Thymus (tissue), 11 donors: Measurements from ENCODE around the gene FBXO24. TPM values are rescaled to one million over a fixed set of nuclear protein-coding genes. Genes with fewer than 3 reads are reported as not detected.

Experiments
- DNase-seq, 9 donors: peaks; one replicate each; pipeline ENCODE4 v3.0.0-alpha.2; 2013; ENCODE audit warnings: low spot score in 9 of 9, low read depth in 6 of 9, missing footprints in 1 of 9
- H3K27ac ChIP-seq, 2 donors: one replicate each; pipeline ENCODE4 v1.5.1; 2013; ENCODE audit warnings: control low read depth in 1 of 2, low read depth in 1 of 2, low read length in 1 of 2, mild to moderate bottlenecking in 1 of 2, moderate library complexity in 1 of 2
- H3K27me3 ChIP-seq, 2 donors: one replicate each; pipeline ENCODE4 v1.5.1; 2013; ENCODE audit warnings: low read length in 1 of 2; ENCODE audit not compliant: control insufficient read depth in 2 of 2, insufficient read depth in 1 of 2
- H3K36me3 ChIP-seq, 2 donors: one replicate each; pipeline ENCODE4 v1.5.1; 2013; ENCODE audit warnings: low read length in 1 of 2, mild to moderate bottlenecking in 1 of 2, moderate library complexity in 1 of 2; ENCODE audit not compliant: control insufficient read depth in 2 of 2, insufficient read depth in 2 of 2
- H3K4me1 ChIP-seq, 2 donors: one replicate each; pipeline ENCODE4 v1.5.1; 2013; ENCODE audit warnings: low read length in 2 of 2; ENCODE audit not compliant: control insufficient read depth in 2 of 2, insufficient read depth in 2 of 2
- H3K4me3 ChIP-seq, 2 donors: one replicate each; pipeline ENCODE4 v1.5.1; 2013; ENCODE audit warnings: low read length in 2 of 2, control low read depth in 1 of 2, mild to moderate bottlenecking in 1 of 2
- H3K9me3 ChIP-seq, 2 donors: one replicate each; pipeline ENCODE4 v1.5.1; 2013; ENCODE audit warnings: low read length in 1 of 2, mild to moderate bottlenecking in 1 of 2; ENCODE audit not compliant: control insufficient read depth in 2 of 2, insufficient read depth in 1 of 2
- WGBS: extraction: QIAGEN DNeasy Blood & Tissue Kit; methylation state at CpG from one replicate; pipeline ENCODE4 v1.1.7; 2013; 5-methylcytosine and 5-hydroxymethylcytosine counted together
- polyA plus RNA-seq: library from polyadenylated mRNA; stranded (reverse); fragments of 200-250 nt; gene quantifications from one replicate; pipeline ENCODE4 v1.2.3, GENCODE V29; 2013
- total RNA-seq: library from RNA; stranded (reverse); fragments of 120-200 nt; gene quantifications from one replicate; pipeline ENCODE4 v1.2.4, GENCODE V29; 2013
- donor health status: healthy.

The FBXO24 gene
- total and polyA plus RNA-seq, 2 donors, result 0.19 to 1.3 TPM

GRCh38 chr7:100591596-100591995 is 5.5 kb downstream of the FBXO24 start:
- no peaks in the 10 kb centered on the region for H3K36me3 ChIP-seq
- H3K9me3 ChIP-seq, result no peaks in the 10 kb centered on the region
- WGBS, result 96% methylated on average over 17 of the region's 17 CpGs
- H3K27ac ChIP-seq, result no peak overlapping the region
- peaks cover 0 to 8% of the 10 kb centered on the region in 2 donors for H3K4me1 ChIP-seq
- no peak for DNase-seq
- peaks cover 4 to 35% of the 10 kb centered on the region in 2 donors for H3K27me3 ChIP-seq
- H3K4me3 ChIP-seq, result no peak overlapping the region

DNA sequence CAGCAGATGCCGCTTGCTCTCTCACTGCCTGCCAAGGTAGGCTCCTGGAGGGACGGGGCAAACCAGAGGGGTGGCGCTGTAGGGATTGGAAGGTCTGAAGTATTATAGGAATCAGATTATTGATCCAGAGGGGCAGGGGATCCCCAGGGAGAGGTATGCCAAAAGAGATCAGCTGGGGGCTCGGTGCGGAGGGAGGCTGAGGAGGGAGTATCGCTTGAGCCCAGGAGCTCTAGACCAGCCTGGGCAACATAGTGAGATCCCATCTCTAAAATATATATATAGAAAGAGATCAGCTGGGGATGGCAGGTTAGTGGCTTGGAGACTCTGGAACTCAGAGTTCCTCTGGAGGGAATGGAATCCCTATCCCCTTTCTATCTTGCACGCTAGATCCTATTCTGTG is 9.1 kb downstream of the FBXO24 start:
- WGBS, result 98% methylated on average over 7 of the region's 7 CpGs
- Histone ChIP-seq H3K27me3 (peaks cover 3 to 16% of the 10 kb centered on the region in 2 donors), H3K36me3 (no peaks in the 10 kb centered on the region), H3K27ac (no peak overlapping the region), H3K4me3 (no peak overlapping the region), H3K9me3 (no peaks in the 10 kb centered on the region), H3K4me1 (no peaks in the 10 kb centered on the region)
- DNase-seq, result no peak

DNA sequence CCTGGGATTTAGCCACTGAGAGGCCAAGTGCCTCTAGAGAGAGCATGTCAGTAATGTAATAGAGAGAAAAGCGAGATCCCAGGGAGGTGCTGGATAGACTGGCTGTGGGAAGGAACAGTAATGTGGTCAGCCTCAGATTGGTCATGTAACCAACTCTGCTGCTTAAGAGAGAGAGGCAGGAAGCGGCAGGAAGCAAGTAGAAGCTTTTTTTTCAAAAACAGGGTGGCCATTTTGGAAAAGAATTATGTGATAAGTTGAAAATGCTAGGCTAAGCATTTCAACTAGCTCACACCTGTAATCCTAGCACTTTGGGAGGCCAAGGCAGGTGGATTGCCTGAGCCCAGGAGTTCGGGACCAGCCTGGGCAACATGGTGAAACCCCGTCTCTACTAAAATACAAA is 12.3 kb downstream of the FBXO24 start:
- no peaks in the 10 kb centered on the region for H3K36me3 ChIP-seq
- H3K27me3 ChIP-seq, result peaks cover 0 to 14% of the 10 kb centered on the region in 2 donors
- no peak for DNase-seq
- no peak overlapping the region for H3K4me3 ChIP-seq
- 91% methylated on average over 4 of the region's 4 CpGs for WGBS
- no peak overlapping the region for H3K27ac ChIP-seq
- H3K4me1 ChIP-seq, result peaks cover 0 to 7% of the 10 kb centered on the region in 2 donors
- H3K9me3 ChIP-seq, result no peaks in the 10 kb centered on the region

- no peak for DNase-seq
- Histone ChIP-seq H3K27me3 (peaks cover 8 to 29% of the 10 kb centered on the region in 2 donors), H3K4me3 (no peak overlapping the region), H3K27ac (no peak overlapping the region), H3K4me1 (peaks cover 9 to 23% of the 10 kb centered on the region in 2 donors), H3K9me3 (peaks cover 0 to 4% of the 10 kb centered on the region in 2 donors), H3K36me3 (no peaks in the 10 kb centered on the region)
- WGBS, result 91% methylated on average over 18 of the region's 18 CpGs
Observed at GRCh38 chr7:100599911-100600729, 14.0 kb downstream of the FBXO24 start.

GRCh38 chr7:100600730-100601038 is 14.6 kb downstream of the FBXO24 start:
- peaks cover 11 to 28% of the 10 kb centered on the region in 2 donors for H3K4me1 ChIP-seq
- H3K27ac ChIP-seq, result no peak overlapping the region
- H3K9me3 ChIP-seq, result peaks cover 0 to 4% of the 10 kb centered on the region in 2 donors
- no peaks in the 10 kb centered on the region for H3K36me3 ChIP-seq
- DNase-seq, result no peak
- H3K4me3 ChIP-seq, result no peak overlapping the region
- WGBS, result 96% methylated on average over 9 of the region's 9 CpGs
- peaks cover 14 to 35% of the 10 kb centered on the region in 2 donors for H3K27me3 ChIP-seq

DNA sequence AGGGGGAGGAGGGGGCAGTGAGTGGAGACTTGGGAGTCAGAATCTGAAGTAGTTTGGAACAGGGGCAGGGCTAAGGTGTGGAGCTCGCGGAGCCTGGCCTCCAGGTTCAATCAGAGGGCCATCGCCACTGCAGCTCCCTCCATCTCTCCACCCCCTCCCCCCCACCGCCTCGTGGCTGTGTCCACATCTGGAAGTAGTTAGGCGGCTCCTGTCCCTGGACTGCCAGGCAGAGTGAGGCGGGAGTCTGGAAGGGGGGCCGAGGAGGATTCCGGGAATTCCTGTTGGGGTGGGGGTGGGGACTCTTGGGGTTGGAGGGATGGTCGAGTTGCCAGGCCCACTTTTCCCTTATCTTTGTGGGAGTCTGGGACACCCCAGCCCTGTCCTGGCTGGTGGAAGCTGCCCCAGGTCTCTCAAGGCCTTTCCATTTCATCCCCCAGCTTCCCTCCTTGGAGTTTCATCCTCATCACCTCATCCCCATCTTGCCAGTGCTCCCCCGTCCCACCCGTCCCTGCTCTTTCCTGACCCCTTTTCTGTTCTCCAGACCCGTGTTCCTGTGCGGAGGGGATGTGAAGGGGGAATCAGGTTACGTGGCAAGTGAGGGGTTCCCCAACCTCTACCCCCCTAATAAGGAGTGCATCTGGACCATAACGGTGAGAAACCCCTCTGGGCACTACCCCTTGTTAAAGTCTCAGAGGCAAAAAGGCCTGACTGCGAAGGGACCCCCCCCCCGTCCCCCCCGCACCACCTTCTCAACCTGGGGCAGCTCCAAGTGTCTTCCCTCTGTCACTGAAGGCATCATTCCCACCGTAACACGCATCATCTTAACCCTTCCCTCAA is 17.0 kb downstream of the FBXO24 start:
- Histone ChIP-seq H3K4me1 (peaks cover 11 to 31% of the 10 kb centered on the region in 2 donors), H3K9me3 (peaks cover 0 to 7% of the 10 kb centered on the region in 2 donors), H3K4me3 (peak overlapping the region in 1 of 2 donors; percentile 54), H3K27ac (peak overlapping the region; percentile 26 to 74), H3K36me3 (no peaks in the 10 kb centered on the region), H3K27me3 (peaks cover 27 to 59% of the 10 kb centered on the region in 2 donors)
- no peak for DNase-seq
- WGBS, result 89% methylated on average over 21 of the region's 21 CpGs

DNA sequence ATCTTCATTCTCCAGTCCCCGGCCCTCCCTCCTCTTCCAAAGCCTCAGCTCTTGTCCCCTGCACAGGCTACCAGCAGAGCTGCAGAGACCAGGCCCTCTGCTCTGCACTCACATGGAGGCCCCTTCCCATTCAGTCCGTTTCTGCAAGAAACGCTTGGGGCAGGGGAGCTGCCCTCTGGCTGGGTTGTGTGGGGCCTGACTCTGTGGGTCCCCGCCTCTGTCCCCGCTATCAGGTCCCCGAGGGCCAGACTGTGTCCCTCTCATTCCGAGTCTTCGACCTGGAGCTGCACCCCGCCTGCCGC is 17.5 kb downstream of the FBXO24 start:
- no peaks in the 10 kb centered on the region for H3K36me3 ChIP-seq
- WGBS, result 42% methylated on average over 10 of the region's 10 CpGs
- H3K4me1 ChIP-seq, result peaks cover 11 to 31% of the 10 kb centered on the region in 2 donors
- peak overlapping the region in 1 of 2 donors; percentile 74 for H3K27ac ChIP-seq
- H3K4me3 ChIP-seq, result peak overlapping the region; percentile 54 to 75
- peaks cover 0 to 7% of the 10 kb centered on the region in 2 donors for H3K9me3 ChIP-seq
- no peak for DNase-seq
- H3K27me3 ChIP-seq, result peaks cover 27 to 60% of the 10 kb centered on the region in 2 donors

GRCh38 chr7:100604028-100604975 is 18.2 kb downstream of the FBXO24 start:
- WGBS, result 2% methylated on average over 70 of the region's 70 CpGs
- peak in 5 of 9 donors; percentile 41 to 77 (median 61) for DNase-seq

More at GRCh38 chr7:100604028-100604975, 18.2 kb downstream of the FBXO24 start:
- H3K27me3 ChIP-seq, result peaks cover 27 to 60% of the 10 kb centered on the region in 2 donors
- H3K9me3 ChIP-seq, result peaks cover 0 to 7% of the 10 kb centered on the region in 2 donors
- peaks cover 11 to 31% of the 10 kb centered on the region in 2 donors for H3K4me1 ChIP-seq
- H3K36me3 ChIP-seq, result no peaks in the 10 kb centered on the region
- peak overlapping the region in 1 of 2 donors; percentile 74 for H3K27ac ChIP-seq
- H3K4me3 ChIP-seq, result peak overlapping the region; percentile 54 to 75
